Prostate gland (tissue), 2 donors: ENCODE data around the gene TNRC6B.

Experiments used
- POLR2A ChIP-seq: fragments of 450-650 bp; IDR thresholded peaks from one replicate; pipeline ENCODE4 v1.6.1; 2016; ENCODE audit warnings: antibody characterized with exemption, mild to moderate bottlenecking
- POLR2AphosphoS5 ChIP-seq: sonication (generic); formaldehyde crosslinking; IDR thresholded peaks from one replicate; pipeline ENCODE4 v1.6.1; 2017; ENCODE audit warnings: antibody characterized with exemption
- TF ChIP-seq, protein P1 (sequence below), 4 experiments: fragments of 200-600 bp in 2 of 4; fragments of 450-650 bp in 2 of 4; sonication (generic) in 2 of 4; IDR thresholded peaks; 1 replicate in 3 of 4; 2 replicates in 1 of 4; pipeline ENCODE4 v1.5.1; 2016 to 2019; ENCODE audit warnings: antibody characterized with exemption in 4 of 4, mild to moderate bottlenecking in 2 of 4, moderate library complexity in 2 of 4

- TF ChIP-seq POLR2AphosphoS5 = peak; percentile 22
- TF ChIP-seq, protein P1, sequence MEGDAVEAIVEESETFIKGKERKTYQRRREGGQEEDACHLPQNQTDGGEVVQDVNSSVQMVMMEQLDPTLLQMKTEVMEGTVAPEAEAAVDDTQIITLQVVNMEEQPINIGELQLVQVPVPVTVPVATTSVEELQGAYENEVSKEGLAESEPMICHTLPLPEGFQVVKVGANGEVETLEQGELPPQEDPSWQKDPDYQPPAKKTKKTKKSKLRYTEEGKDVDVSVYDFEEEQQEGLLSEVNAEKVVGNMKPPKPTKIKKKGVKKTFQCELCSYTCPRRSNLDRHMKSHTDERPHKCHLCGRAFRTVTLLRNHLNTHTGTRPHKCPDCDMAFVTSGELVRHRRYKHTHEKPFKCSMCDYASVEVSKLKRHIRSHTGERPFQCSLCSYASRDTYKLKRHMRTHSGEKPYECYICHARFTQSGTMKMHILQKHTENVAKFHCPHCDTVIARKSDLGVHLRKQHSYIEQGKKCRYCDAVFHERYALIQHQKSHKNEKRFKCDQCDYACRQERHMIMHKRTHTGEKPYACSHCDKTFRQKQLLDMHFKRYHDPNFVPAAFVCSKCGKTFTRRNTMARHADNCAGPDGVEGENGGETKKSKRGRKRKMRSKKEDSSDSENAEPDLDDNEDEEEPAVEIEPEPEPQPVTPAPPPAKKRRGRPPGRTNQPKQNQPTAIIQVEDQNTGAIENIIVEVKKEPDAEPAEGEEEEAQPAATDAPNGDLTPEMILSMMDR (IDR thresholded peaks at IDR 0.05) = no peak
- TF ChIP-seq POLR2A = no peak
Measured at GRCh38 chr22:40178417-40179409, 988 bp downstream of the TNRC6B start.
